Skeletal muscle cell (primary cell): ENCODE results near the gene STX2.

Experiments used
- DNase-seq: peaks from one replicate; pipeline ENCODE4 v3.0.0-alpha.2; 2010; ENCODE audit warnings: low read depth
- H3K4me3 ChIP-seq: 2 replicates; pipeline ENCODE4 v1.5.1; 2011; ENCODE audit warnings: low read depth, mild to moderate bottlenecking, control low read depth, low read length, moderate library complexity

Gene STX2

DNA sequence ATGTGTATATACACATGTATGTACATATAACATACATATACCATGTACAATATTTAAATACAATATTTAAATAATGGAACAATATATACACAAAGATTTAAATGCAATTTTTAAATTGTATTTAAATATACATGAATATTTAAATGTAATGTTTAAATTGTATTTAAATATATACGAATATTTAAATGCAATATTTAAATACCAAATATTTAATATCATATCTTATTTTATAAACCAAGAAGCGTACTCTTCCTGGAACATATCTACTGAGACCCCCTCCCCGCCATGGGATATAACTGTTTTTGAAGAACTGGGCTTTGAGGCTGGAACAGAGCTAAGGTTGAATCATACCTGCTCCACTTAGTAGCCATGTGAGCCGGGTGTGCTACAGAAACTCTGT, 93.1 kb downstream of the STX2 start:
- no peak for DNase-seq
- no peak overlapping the region for H3K4me3 ChIP-seq

DNA sequence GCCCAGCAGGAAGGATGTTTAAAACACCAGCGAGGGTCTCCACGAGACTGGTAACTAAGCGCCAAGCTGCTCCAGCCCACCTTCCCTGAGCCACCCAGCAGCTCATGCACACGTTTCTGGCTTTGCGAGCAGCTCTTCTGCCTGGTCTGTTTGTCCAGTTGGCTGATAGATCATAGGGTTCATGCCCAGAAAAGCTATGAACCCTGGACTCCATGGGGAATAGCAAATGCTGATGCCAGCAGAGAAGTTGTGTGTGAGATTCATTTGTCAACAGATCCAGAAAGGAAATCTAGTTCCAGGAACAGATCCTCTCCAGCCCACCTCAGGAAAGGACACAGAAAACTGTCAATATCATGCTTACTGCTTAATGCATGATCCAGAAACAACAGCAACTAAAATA, 94.8 kb downstream of the STX2 start:
- no peak overlapping the region for H3K4me3 ChIP-seq
- no peak for DNase-seq

DNA sequence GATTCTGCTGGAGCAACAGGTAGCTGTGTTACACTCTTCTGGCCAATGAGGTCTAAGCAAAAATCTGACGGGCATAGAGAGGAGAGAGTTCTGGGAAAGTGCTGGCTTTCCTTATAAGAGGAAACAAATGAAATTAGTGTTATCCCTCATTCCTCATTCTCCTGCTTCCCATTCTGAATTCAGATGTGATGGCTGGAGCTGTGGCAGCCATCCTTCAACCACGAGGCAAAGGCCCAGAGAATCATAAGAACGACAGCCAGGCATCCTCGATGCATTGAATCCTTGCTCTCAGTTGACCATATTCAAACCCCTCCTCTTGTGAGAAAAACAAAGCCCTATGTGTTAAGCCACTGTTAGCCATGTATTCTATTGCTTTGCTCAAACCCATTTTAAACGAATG, 95.4 kb downstream of the STX2 start:
- DNase-seq: no peak
- H3K4me3 ChIP-seq: no peak overlapping the region

DNA sequence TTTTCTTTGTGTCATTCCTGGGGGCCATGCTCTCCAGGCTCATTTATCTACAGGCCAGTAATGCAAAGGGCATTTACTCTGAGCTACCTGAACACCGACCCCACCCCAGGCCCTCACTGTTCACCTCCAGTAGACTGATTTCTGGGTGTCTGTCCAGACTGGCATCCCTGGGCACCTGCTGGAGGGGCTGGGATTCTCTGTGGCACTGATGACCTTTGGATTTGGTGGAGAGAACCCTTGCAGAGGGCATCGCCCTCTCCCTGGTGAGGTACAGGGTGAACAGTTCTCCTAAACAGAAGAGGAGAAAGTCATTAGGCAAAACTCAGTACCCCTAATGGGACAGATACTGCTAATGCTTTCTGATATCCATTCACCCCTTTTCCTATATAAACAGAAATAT, 95.9 kb downstream of the STX2 start:
- DNase-seq: no peak
- no peak overlapping the region for H3K4me3 ChIP-seq

DNA sequence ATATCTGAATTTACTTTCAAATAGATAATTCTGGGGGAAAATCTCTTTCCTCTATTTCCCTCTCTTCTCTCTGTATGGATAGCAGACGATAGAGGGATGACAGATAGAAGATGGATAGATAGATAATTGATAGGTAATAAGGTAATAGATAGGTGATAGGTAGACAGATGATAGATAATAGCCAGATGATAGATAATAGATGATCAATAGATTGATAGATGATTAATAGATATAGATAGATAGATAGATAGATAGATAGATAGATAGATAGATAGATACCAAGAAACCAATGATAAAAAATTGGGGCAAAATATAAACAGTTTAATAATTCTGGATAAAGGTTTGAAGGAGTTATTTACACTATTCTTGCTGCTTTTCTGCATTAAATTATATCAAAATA, 96.3 kb downstream of the STX2 start:
- H3K4me3 ChIP-seq: no peak overlapping the region
- no peak for DNase-seq

DNA sequence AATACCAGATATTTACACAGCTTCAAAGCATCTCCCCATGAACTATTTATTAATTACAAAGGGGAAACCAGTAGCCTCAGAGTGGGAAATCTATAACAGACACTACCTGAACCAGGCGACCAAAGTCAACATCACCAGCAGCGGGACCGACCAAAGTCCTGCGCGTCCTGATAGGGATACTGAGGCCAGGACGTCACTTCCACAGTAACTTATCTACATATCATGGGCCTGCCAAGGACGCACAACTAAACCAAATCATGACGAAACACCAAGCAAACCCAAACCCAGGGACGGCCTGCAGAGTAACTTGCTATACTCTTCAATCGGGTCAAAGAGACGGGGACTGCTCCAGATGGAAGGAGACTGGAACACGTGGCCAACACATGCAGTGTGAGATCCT, 96.9 kb downstream of the STX2 start:
- DNase-seq: no peak
- H3K4me3 ChIP-seq: no peak overlapping the region
